Stimulated activated naive CD8-positive, alpha-beta T cell treated with anti-CD3 and anti-CD28 coated beads, Interleukin-15, amount 100 ng/mL, for 72 hours (primary cell): Measurements from ENCODE around the gene NAA60.

Experiments used
- ATAC-seq: fragments of 150-1000 bp; cut with Tn5 transposase; 2 replicates; pipeline ENCODE4 v1.10.0; 2021; ENCODE audit warnings: mild to moderate bottlenecking, moderate library complexity
- DNase-seq, 2 donors: peaks; one replicate each; pipeline ENCODE4 v3.0.0; 2021 to 2022
- H3K27ac Mint-ChIP-seq, 2 donors: one replicate each; pipeline ENCODE4 v1.8.0; 2022; ENCODE audit warnings: mild to moderate bottlenecking in 2 of 2, mixed read lengths in 2 of 2, moderate library complexity in 2 of 2
- H3K27me3 Mint-ChIP-seq: one replicate; pipeline ENCODE4 v1.8.0; 2022; ENCODE audit warnings: mixed read lengths
- H3K4me1 Mint-ChIP-seq: one replicate; pipeline ENCODE4 v1.8.0; 2022; ENCODE audit warnings: mild to moderate bottlenecking, mixed read lengths
- H3K4me3 Mint-ChIP-seq, 2 donors: one replicate each; pipeline ENCODE4 v1.8.0; 2022; ENCODE audit warnings: mild to moderate bottlenecking in 2 of 2, mixed read lengths in 2 of 2, moderate library complexity in 1 of 2
- H3K9me3 Mint-ChIP-seq, 2 donors: one replicate each; pipeline ENCODE4 v1.8.0; 2022; ENCODE audit warnings: mixed read lengths in 2 of 2

The NAA60 gene

DNA sequence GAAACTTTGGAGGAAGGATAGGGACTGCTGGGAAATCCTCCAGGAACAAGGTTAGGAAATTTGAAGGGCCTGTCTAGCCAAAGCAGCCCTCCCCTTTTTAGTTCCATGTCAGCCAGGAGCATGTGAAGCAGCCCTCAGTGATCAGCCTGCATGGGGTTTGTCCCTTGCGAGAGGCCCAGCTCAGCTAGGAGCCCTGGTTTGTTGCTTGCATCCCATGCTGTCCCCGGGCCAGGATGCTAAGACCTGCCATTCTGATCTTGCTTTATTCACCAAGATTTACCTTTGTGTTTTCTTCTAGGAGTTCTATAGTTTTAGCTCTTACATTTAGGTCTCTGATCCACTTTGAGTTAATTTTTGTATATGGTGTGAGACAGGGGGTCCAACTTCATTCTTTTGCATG is 84.9 kb downstream of the NAA60 start:
- no peak overlapping the region for H3K4me3 Mint-ChIP-seq
- no peaks in the 10 kb centered on the region for H3K27me3 Mint-ChIP-seq
- ATAC-seq (no peak), DNase-seq (no peak)
- H3K4me1 Mint-ChIP-seq: peaks cover 13% of the 10 kb centered on the region
- H3K27ac Mint-ChIP-seq: no peak overlapping the region
- H3K9me3 Mint-ChIP-seq: no peaks in the 10 kb centered on the region

DNA sequence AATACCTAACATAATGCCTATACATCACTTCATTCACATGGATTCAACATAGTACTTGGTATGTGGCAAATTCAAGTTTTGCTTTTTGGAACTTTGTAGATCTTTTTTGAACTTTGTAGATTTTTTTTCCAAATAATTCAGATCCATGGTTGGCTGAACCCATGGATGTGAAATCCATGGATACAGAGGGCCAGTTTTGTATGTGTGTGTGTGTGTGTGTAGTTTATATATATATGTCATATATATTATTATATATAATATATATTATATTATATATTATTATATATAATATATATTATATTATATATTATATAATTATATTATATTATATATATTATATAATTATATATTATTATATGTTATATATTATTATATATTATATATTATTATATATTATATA is 85.7 kb downstream of the NAA60 start:
- H3K27me3 Mint-ChIP-seq: no peaks in the 10 kb centered on the region
- no peak for ATAC-seq
- H3K9me3 Mint-ChIP-seq: no peaks in the 10 kb centered on the region
- no peak for DNase-seq
- no peak overlapping the region for H3K27ac Mint-ChIP-seq
- H3K4me1 Mint-ChIP-seq: peaks cover 18% of the 10 kb centered on the region
- no peak overlapping the region for H3K4me3 Mint-ChIP-seq

DNA sequence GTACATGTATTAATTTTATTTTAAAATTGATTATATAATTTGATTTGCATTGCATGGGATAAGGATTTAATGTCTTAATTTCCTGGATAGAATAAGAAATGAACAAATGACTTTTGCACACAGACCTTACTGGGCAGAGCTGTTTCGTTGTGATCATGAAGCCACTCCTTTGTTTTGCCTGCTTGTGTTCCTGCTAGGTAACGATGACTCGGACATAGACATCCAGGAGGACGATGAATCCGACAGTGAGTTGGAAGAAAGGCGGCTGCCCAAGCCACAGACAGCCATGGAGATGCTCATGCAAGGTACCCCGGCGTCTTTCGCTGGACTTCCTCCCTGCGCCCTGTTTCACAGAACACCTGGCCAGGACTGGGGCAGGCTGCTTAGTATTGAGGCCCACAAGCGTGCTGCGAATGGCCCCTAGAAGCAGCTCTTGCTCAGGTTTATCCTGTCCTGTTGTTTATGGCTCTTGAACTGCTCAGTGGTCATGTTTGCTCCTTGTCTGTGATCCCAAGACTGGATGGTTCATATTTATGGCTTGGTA is 87.0 kb downstream of the NAA60 start:
- no peaks in the 10 kb centered on the region for H3K27me3 Mint-ChIP-seq
- H3K4me3 Mint-ChIP-seq: no peak overlapping the region
- ATAC-seq: no peak
- DNase-seq: no peak
- no peak overlapping the region for H3K27ac Mint-ChIP-seq
- H3K4me1 Mint-ChIP-seq: peaks cover 19% of the 10 kb centered on the region
- H3K9me3 Mint-ChIP-seq: no peaks in the 10 kb centered on the region

DNA sequence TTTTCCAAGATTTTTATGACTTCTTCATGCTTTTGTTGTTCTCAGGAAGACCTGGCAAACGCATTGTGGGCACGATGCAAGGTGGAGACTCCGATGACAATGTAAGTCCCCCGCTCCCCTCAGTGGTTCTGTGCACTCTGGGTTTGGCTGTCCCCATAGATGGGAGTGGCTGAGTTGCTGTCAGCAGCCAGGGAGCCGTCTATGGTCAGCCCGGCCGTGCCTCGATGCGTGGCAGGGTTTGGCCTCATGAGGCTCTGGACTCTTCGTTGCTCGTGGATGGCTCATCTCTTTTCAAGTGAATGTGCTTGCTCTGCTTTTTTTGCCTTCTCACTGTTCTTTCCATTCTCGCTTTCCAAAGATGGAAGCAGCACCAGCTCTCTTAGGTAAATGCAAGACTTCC is 89.3 kb downstream of the NAA60 start:
- Mint-ChIP-seq H3K4me1 (peaks cover 13% of the 10 kb centered on the region), H3K27ac (peak overlapping the region in 1 of 2 donors; percentile 91), H3K9me3 (no peaks in the 10 kb centered on the region), H3K27me3 (no peaks in the 10 kb centered on the region), H3K4me3 (no peak overlapping the region)
- DNase-seq (no peak), ATAC-seq (no peak)

DNA sequence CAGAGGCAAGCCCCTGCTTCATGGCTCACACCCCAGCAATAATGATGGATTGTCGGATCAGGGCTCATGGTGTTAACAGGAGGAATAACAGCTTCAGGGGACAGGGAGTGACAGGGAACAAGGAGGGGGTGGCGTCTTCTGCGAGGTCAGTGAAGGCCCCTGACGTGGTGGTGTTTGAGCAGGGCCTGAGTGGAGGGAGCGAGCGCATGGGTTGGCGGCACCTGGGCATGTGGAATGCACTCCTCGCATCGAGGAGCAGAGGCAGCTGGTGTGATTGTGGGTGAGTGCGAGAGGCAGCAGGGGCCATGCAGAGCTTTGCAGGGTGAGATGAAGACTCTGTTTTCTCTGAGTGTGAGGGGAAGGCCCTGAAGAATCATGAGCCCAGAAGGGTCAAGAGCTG is 90.6 kb downstream of the NAA60 start:
- DNase-seq (no peak), ATAC-seq (peak; percentile 12)
- Mint-ChIP-seq H3K4me3 (no peak overlapping the region), H3K9me3 (no peaks in the 10 kb centered on the region), H3K27ac (no peak overlapping the region), H3K27me3 (no peaks in the 10 kb centered on the region), H3K4me1 (peaks cover 6% of the 10 kb centered on the region)

DNA sequence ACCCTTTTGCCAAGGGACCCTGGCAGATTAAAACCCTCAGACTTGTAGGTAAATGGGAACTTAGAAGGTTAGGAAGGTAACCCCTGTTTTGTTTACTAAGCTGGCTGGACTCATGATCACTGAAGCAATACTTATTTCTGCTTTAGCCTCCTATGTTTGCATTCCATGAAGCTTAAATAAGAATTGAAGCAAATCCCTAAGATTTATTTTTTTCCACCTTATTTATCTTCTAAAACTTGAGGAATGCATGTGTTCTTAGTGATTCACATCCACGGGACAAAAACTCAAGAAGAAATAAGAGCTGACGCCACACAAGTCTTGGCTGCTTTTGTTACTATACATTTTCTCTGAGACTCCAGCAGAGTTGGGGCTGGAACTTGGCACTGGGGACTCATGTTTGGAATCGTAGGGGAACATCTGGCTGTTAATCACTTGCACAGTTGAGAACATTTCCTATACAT is 92.8 kb downstream of the NAA60 start:
- no peak for DNase-seq
- no peaks in the 10 kb centered on the region for H3K9me3 Mint-ChIP-seq
- peaks cover 6% of the 10 kb centered on the region for H3K4me1 Mint-ChIP-seq
- H3K4me3 Mint-ChIP-seq: no peak overlapping the region
- no peak for ATAC-seq
- no peaks in the 10 kb centered on the region for H3K27me3 Mint-ChIP-seq
- H3K27ac Mint-ChIP-seq: no peak overlapping the region
